ENCODE results near the gene ZBED3.

ZBED3 gene

DNA sequence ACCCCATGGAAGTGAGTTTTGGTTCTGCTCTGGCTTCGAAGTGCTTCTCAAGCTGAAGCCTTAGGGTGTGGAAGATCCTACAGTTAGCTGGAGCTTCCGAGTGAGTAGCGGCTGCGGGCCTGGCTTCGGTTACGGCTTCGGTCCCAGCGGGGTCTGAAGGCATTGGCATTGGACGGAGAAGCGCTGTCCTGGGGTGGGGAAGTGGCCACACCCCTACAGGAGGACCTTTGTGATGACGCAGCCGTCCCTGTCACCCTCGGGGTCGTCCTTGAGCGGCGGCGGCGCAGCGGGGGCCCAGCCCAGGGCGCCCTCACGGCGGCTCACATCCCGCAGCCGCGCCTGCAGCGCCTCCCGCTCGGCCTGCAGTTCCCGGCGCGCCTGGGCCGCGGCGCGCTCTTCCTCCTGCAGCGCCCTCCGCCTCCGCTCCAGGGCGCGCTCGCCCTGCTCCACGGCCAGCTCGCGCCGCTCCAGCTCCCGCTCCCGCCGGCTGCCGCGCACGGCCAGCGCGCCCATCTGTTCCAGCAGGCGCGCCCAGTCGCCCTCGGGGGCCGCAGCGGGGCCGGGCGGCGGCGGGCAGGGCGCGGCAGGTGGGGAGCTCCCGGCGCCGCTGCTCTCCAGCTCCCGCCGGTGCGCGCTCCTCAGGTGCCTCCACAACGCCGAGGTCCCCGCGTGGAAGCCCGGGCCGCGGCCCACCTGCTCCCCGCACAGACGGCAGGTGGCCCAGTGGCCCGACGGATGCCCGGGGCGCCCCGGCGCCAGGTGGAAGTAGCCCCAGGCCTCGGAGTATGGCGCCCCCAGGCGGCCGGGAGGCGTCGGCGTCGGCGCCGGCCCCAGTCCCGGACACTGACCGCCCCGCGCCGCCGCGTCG lies 9.9 kb downstream of the ZBED3 start:
- DNase-seq = peak; percentile 30 to 74

- DNase-seq = no peak
These were observed 12.3 kb downstream of the ZBED3 start for GRCh38 chr5:77074745-77075144.

GRCh38 chr5:77073667-77074066 lies 13.4 kb downstream of the ZBED3 start:
- no peak for DNase-seq

DNA sequence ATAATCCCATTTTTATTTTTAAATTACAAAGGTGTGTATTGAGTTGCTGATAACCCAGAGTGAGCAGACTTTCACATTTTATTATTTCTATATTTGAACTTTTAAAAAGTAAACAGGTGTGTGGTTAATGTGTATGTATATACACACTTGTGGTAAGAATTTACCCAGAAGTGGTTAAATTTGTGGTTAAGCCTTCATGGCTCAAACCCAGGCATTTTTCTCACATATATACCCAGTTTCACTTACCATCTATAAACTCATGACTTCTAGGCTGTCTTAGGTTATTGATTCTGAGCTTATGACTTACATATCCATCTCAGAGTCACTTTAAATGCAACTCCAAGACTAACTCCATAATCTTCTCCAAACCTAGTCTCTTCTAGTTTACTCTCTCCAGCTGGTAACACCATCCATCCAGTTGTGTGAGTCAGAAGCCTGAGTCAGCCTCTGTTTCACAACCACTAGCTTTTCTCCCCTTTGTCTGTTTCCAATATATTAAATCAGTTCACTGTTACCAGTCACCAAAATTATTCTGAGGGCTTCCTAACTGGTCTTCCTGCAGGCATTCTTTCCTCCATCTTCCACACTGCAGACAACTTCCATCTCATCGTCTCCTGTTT lies 20.2 kb downstream of the ZBED3 start:
- no peak for DNase-seq

GRCh38 chr5:77066184-77066583 lies 20.9 kb downstream of the ZBED3 start:
- DNase-seq = no peak

DNA sequence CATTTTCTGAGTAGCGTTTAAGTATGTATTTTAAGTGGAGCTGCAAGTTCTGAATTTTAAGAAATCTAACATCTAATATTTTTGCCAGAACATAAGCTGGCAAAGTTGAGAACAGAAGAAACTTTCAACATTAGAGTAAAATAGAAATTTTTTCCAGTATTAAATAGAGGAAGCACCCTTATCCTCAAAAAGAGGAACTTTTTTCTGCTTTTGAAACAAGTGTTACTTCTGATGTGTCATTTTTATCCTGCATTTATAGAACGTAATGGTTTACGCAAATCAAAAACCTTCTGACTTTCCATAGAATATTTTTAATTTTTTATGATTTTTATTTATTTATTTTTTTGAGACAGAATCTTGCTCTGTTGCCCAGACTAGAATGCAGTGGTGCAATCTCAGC lies 21.8 kb downstream of the ZBED3 start:
- no peak for DNase-seq

GRCh38 chr5:77064040-77064439 lies 23.0 kb downstream of the ZBED3 start:
- DNase-seq = no peak

DNA sequence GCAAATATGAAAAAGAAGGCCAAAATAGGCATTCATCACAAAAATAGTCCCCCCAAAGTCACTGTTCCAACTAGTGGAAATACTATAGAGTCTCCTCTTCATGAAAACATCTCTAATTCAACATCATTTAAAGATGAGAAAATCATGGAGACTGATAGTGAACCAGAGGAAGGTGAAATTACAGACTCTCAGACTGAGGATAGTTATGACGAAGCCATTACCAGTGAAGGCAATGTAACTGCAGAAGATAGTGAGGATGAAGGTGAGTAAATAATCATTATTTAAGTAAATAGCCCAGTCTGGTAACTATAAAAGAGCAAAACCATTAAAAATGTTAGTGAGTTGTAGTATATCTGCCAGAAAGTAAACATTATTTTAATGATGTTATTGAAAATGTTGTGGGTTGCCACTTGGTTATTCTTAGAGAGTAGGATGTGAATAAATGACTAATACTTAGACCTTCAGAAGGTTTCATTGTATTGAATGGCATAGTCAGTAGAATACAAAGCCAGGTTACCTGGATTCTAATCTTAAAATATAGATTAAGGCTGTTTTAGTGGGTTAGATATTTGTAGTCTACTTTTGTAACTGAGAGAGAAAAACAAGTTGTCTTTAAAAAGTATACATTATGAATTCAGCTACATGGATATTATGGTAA lies 40.5 kb downstream of the ZBED3 start:
- DNase-seq = no peak

- DNase-seq = no peak
These were observed 51.1 kb downstream of the ZBED3 start for GRCh38 chr5:77035950-77036349.

GRCh38 chr5:77033338-77033737 lies 53.7 kb downstream of the ZBED3 start:
- no peak for DNase-seq

DNA sequence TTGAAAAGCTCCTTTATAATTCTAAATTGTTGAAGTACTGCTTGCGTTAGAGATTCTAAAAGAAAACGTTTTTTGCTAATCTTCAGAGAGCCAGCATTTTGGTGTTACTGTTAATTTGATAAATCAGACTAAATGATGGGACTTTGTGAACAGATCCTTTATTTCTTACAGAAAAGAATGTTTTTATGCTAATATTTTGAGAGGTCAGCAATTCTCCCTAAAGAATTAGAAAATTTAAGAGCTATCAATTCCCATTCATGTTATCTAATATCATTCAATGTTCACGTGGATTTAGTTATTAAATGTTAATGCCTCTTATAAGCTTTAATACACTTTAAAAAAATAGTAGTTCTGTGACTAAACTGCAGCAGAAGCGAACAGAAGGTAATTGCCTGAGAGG lies 54.5 kb downstream of the ZBED3 start:
- DNase-seq = no peak

- no peak for DNase-seq
These were observed 55.2 kb downstream of the ZBED3 start for GRCh38 chr5:77031891-77032290.

DNA sequence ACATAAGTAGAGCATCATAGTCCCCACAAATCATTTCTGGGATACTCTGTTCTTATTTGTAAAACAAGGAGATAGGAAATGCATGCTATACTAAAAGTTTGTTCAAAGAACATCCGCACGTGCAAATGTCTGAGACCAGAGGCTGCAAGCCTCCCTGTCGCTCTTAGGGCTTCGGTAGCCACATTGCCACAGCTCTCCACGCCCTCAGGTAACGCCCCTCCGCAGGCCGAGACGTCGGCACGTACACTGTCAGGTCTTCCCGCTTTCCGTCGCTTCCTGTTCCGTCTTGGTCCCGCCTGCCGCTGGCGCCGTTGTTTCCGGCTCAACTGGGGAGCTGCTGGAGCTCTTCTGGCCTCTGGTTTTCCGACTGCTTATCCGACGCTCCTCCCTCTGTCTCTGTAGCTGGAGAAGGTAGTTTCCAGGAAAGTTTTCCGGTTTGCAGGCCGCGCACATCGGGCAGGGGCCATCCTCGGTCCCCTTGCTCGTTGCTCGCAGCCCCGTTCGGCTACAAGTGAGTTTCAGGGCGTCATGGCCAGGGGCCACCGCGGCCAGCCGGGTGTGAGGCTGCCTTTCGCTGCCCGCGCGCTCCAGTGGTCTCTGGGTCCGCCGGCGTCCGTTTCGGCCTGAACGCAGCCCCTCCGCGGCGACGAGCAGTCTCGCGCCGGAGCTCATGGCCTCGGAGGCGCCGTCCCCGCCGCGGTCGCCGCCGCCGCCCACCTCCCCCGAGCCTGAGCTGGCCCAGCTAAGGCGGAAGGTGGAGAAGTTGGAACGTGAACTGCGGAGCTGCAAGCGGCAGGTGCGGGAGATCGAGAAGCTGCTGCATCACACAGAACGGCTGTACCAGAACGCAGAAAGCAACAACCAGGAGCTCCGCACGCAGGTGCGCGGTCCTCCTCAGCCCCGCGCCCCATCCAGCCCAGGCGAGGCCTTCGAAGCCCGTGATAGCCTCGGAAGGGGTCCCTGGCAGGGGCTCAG lies 56.7 kb downstream of the ZBED3 start, which contains the start of gene AGGF1:
TSS of gene AGGF1 (plus strand) at position 308 of the 975 bp plus-strand sequence. CDS start at position 671, 363 bp downstream.
- peak; percentile 74 to 79 for DNase-seq

GRCh38 chr5:77029376-77029885 lies 57.7 kb downstream of the ZBED3 start:
- no peak for DNase-seq

DNA sequence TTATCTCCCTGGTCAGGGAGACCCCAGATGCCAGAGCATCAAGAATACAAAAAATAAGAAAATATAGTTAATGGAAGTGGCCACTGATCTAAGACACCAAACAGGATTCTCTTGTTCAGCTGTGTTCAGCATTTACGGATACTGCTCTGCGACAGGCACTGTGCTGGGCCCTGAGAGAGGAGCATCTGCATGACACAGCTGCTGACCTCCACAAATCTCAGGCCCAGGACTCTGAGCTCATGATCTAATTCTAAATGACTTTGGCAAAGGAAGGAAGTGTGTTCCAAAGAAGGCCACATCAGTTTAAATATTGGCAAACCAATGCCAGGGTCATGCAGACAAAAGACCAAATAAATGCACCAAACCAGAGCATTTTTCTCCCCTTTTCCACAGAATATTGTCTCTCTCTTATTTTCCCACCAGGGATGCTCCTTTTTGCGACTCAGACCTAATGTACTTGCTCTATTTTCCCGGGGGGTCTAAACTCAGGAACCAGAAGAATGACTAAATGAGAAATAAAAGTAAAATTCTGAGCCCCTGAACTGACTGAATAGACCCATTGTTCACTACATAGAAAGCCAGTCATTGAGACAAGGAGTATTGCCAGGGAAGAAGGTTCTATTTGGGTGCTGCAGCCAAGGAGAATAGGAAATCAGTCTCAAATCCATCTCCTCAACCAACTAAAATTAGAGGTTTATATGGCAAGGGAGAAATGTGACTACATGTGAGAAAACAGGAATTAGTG lies 58.3 kb downstream of the ZBED3 start:
- no peak for DNase-seq

- DNase-seq = no peak
These were observed 62.6 kb downstream of the ZBED3 start for GRCh38 chr5:77024490-77024889.

DNA sequence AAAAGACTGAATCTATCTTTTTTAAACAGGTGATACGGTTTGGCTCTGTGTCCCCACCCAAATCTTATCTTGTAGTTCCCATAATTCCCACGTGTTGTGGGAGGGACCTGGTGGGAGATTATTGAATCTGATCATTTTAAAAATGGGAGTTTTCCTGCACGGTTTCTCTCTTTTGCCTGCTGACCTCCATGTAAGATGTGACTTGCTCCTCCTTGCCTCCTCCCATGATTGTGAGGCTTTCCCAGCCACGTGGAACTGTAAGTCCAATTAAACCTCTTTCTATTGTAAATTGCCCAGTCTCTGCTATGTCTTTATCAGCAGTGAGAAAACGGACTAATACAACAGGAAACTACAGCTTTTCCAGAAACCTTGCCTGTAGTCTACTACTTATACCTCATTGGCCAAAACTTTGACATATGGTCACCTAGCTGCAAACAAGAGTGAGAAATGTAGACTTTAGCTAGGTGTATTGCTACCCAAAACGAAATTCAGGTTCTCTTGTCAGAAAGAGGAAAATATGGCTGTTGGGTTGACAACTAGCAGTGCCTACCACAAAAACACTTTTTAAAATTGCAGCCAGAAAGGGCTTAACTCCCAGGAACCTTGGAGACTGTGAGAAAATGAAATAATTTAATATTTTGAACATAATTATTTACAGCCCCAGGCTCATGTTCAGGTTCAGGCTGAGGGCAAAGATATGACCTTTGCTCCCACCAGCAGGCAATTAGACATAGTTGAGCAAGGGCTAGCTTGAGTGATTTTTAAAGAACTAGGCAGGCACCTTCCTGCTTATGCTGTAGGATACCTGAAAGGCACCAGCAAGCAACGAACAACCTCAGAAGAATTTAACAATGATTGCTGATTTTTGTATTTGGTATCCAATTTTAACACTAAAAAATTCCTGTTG lies 64.3 kb downstream of the ZBED3 start:
- DNase-seq = no peak
